Heart left ventricle (tissue), 16 donors: ENCODE measurements around the gene U2AF1L4. TPM values are rescaled to one million over a fixed set of nuclear protein-coding genes. Genes with fewer than 3 reads are reported as not detected.

Experiments used
- ATAC-seq, 4 donors: fragments of 200-7000 bp; cut with Tn5 transposase; one replicate each; pipeline ENCODE4 v1.9.1; 2020 to 2022; ENCODE audit warnings: moderate library complexity in 4 of 4, mild to moderate bottlenecking in 3 of 4, moderate number of reproducible peaks in 1 of 4
- DNase-seq, 5 donors: peaks; one replicate each; pipeline ENCODE4 v3.0.0-alpha.2; 2020
- H3K27ac ChIP-seq, 12 donors: fragments of 200-600 bp; sonication (generic) in 4 of 12; one replicate each; pipeline versions ENCODE4 v1.5.0 to v1.8.0; 2016 to 2022; ENCODE audit warnings: mild to moderate bottlenecking in 2 of 12
- H3K27me3 ChIP-seq, 9 donors: fragments of 200-600 bp; sonication (generic) in 2 of 9; one replicate each; pipeline versions ENCODE4 v1.5.1 to v1.8.0; 2016 to 2022; ENCODE audit warnings: mild to moderate bottlenecking in 3 of 9
- H3K36me3 ChIP-seq, 9 donors: fragments of 200-600 bp; sonication (generic) in 2 of 9; one replicate each; pipeline versions ENCODE4 v1.5.0 to v1.8.0; 2018 to 2022; ENCODE audit warnings: mild to moderate bottlenecking in 2 of 9
- H3K4me1 ChIP-seq, 12 donors: fragments of 200-600 bp; sonication (generic) in 4 of 12; one replicate each; pipeline versions ENCODE4 v1.5.0 to v1.8.0; 2016 to 2022; ENCODE audit warnings: mild to moderate bottlenecking in 3 of 12
- H3K4me3 ChIP-seq, 12 donors: fragments of 200-600 bp; sonication (generic) in 4 of 12; one replicate each; pipeline versions ENCODE4 v1.5.0 to v1.8.0; 2017 to 2022; ENCODE audit warnings: mild to moderate bottlenecking in 9 of 12, moderate library complexity in 4 of 12
- H3K9me3 ChIP-seq, 12 donors: fragments of 200-600 bp; sonication (generic) in 4 of 12; one replicate each; pipeline versions ENCODE4 v1.5.0 to v1.8.0; 2016 to 2022; ENCODE audit warnings: mild to moderate bottlenecking in 1 of 12
- CTCF ChIP-seq, 12 donors: fragments of 200-600 bp; sonication (generic) in 4 of 12; IDR thresholded peaks; one replicate each; pipeline versions ENCODE4 v1.5.0 to v1.8.0; 2018 to 2022; ENCODE audit warnings: antibody characterized with exemption in 12 of 12, mild to moderate bottlenecking in 5 of 12
- POLR2A ChIP-seq, 2 donors: fragments of 450-650 bp; IDR thresholded peaks; one replicate each; pipeline ENCODE4 v1.6.1; 2017; ENCODE audit warnings: antibody characterized with exemption in 2 of 2, mild to moderate bottlenecking in 2 of 2, moderate library complexity in 2 of 2
- WGBS, 4 donors: extraction: QIAGEN DNeasy Blood & Tissue Kit in 2 of 4; methylation state at CpG; one replicate each; pipeline versions ENCODE4 v1.1.5 to v1.1.7; 2013 to 2018; 5-methylcytosine and 5-hydroxymethylcytosine counted together
- intact Hi-C, 10 donors: fragments of 100-400 bp; cut with DNase I; formaldehyde crosslinking; loops; one replicate each; pipeline versions ENCODE4 v1.11.1 to v1.14.2; 2022
- polyA plus RNA-seq, 2 donors: library from polyadenylated mRNA; stranded (reverse); fragments of 200-250 nt; gene quantifications; one replicate each; pipeline ENCODE4 v1.2.3, GENCODE V29; 2013
- total RNA-seq, 9 donors: library from RNA; depleted of rRNA in 2 of 9; stranded (reverse); fragments of >200 nt in 2 of 9; fragmentation: NEBNext Ultra II Directional in 3 of 9; extraction: Animal tissue kit (Norgen Biotek cat#: 25700) in 3 of 9; gene quantifications; one replicate each; pipeline versions ENCODE4 v1.1.0 to v1.2.4, GENCODE V29; 2016 to 2023
- donor health status: ischemic (EF 13 %, LVEDD 7.1; RV severe dilation, severe dysfunction).
- donor health status: healthy with polysubstance abuse.
- donor health status: DM: no; HTN: yes; CAD: no.
- donor health status: DM: no; HTN: no; CAD: no.
- donor health status: ischemic (EF 25% LVEDD 6.9; RV normal size, moderate dysfunction).
- donor health status: ischemic (EF 25% LVEDD 5.7; RV mildly dilated, moderate dysfunction).
- donor health status: healthy.
- donor health status: DM: yes; HTN: yes; CAD: no.
- donor health status: ischemic (EF 35%, LVEDD 5.7; RV mildly dilated, moderate dysfunction).
- donor health status: nonischemic (EF 11% LVEDD 7.7; RV severe dilation, severe dysfunction).
- donor health status: DM: yes; HTN: yes; CAD: no.
- donor health status: PGD.
- donor health status: ischemic (EF 29% LVEDD 5.4; RV normal size, mild dysfunction).
- donor health status: nonischemic (EF 23%, LVEDD 6.1; RV moderate dilation, normal function).

Gene U2AF1L4
- total and polyA plus RNA-seq, 11 donors: 7.2 to 32.8 (median 20.9) TPM

- Histone ChIP-seq H3K4me3 (no peak overlapping the region), H3K4me1 (no peaks in the 10 kb centered on the region), H3K36me3 (peaks cover 13 to 100% (median 97%) of the 10 kb centered on the region in 9 donors), H3K27me3 (no peaks in the 10 kb centered on the region), H3K27ac (no peak overlapping the region), H3K9me3 (no peaks in the 10 kb centered on the region)
- intact Hi-C loops: no loop called here
- WGBS, 4 donors: 93 to 95% (median 93%) methylated on average over 18 to 19 of the region's 19 CpGs
- TF ChIP-seq POLR2A (IDR thresholded peaks at IDR 0.05) (no peak), CTCF (IDR thresholded peaks at IDR 0.05) (no peak)
- ATAC-seq (no peak), DNase-seq (no peak)
These were observed 17.1 kb downstream of the U2AF1L4 start for GRCh38 chr19:35727956-35728706.

DNA sequence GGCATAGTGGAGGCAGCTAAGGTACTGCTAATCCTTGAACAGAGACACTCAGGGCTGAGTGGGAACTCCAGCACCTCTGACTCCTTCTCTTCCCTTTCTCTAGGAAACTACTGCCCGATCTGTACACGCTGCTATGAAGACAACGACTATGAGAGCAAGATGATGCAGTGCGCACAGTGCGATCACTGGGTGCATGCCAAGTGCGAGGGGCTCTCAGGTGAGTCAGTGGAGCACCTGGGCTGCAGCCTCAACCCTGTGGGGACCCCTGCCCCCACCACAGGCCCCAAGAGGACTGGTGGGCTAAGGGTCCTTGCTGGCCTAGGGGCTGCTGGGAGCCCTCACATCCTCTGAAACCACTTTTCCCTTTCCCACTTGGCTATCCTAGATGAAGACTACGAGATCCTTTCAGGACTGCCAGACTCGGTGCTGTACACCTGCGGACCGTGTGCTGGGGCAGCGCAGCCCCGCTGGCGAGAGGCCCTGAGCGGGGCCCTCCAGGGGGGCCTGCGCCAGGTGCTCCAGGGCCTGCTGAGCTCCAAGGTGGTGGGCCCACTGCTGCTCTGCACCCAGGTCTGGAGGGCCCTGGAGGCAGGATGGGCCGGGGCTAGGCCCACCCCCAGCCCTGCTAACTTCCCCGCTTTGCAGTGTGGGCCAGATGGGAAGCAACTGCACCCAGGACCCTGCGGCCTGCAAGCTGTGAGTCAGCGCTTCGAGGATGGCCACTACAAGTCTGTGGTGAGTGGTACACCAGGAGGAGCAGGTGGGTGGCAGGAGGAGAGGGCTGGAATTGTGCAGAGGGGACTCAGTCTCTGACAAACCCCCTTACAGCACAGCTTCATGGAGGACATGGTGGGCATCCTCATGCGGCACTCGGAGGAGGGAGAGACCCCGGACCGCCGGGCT, 17.9 kb downstream of the U2AF1L4 start:
- TF ChIP-seq POLR2A (IDR thresholded peaks at IDR 0.05) (no peak), CTCF (IDR thresholded peaks at IDR 0.05) (no peak)
- Histone ChIP-seq H3K9me3 (no peaks in the 10 kb centered on the region), H3K36me3 (peaks cover 13 to 100% (median 100%) of the 10 kb centered on the region in 9 donors), H3K4me3 (no peak overlapping the region), H3K27ac (no peak overlapping the region), H3K27me3 (no peaks in the 10 kb centered on the region), H3K4me1 (no peaks in the 10 kb centered on the region)
- DNase-seq (no peak), ATAC-seq (no peak)
- WGBS, 4 donors: 93 to 96% (median 96%) methylated on average over 20 to 25 of the region's 25 CpGs
- intact Hi-C loops: no loop called here

GRCh38 chr19:35725216-35725861, 19.9 kb downstream of the U2AF1L4 start:
- intact Hi-C loops: no loop called here
- no peaks in the 10 kb centered on the region for H3K27me3 ChIP-seq
- WGBS, 4 donors: 94 to 96% (median 95%) methylated on average over 22 to 23 of the region's 23 CpGs
- H3K27ac ChIP-seq: no peak overlapping the region
- no peak for TF ChIP-seq POLR2A (IDR thresholded peaks at IDR 0.05)
- TF ChIP-seq CTCF (IDR thresholded peaks at IDR 0.05): no peak
- H3K4me3 ChIP-seq: no peak overlapping the region
- H3K36me3 ChIP-seq: peaks cover 13 to 98% (median 91%) of the 10 kb centered on the region in 9 donors
- no peaks in the 10 kb centered on the region for H3K9me3 ChIP-seq
- no peak for ATAC-seq
- peaks cover 0 to 4% (median 0%) of the 10 kb centered on the region in 12 donors for H3K4me1 ChIP-seq
- no peak for DNase-seq
